Fibroblast of villous mesenchyme (primary cell): ENCODE data around the gene RASA4B. TPM values are rescaled to one million over a fixed set of nuclear protein-coding genes. Genes with fewer than 3 reads are reported as not detected.

Experiments
- DNase-seq: peaks from one replicate; pipeline ENCODE4 v3.0.0-alpha.2; 2010; ENCODE audit warnings: low read depth
- H3K4me3 ChIP-seq: 2 replicates; pipeline ENCODE4 v1.5.1; 2011; ENCODE audit warnings: low read depth, mild to moderate bottlenecking, low read length
- CTCF ChIP-seq: IDR thresholded peaks from 2 replicates; pipeline ENCODE4 v1.5.1; 2012; ENCODE audit warnings: low read depth, mild to moderate bottlenecking, low read length; ENCODE audit not compliant: insufficient read depth
- total RNA-seq: library from RNA; depleted of rRNA; stranded (reverse); fragments of >200 nt; gene quantifications from 2 replicates; pipeline ENCODE4 v1.2.3, GENCODE V29; 2012

RASA4B gene
- total RNA-seq, 1 donor, result 3.5 TPM

GRCh38 chr7:102471791-102472125 is 45.8 kb downstream of the RASA4B start:
- DNase-seq, result no peak

GRCh38 chr7:102469972-102470825 is 47.4 kb downstream of the RASA4B start:
- no peak for TF ChIP-seq CTCF
- H3K4me3 ChIP-seq, result no peak overlapping the region
- DNase-seq, result no peak

More at GRCh38 chr7:102471791-102472125, 45.8 kb downstream of the RASA4B start:
- no peak overlapping the region for H3K4me3 ChIP-seq
- TF ChIP-seq CTCF, result no peak

GRCh38 chr7:102469351-102469971 is 48.1 kb downstream of the RASA4B start:
- no peak for TF ChIP-seq CTCF
- no peak overlapping the region for H3K4me3 ChIP-seq
- no peak for DNase-seq

- H3K4me3 ChIP-seq, result no peak overlapping the region
- TF ChIP-seq CTCF, result no peak
- DNase-seq, result no peak
These were observed 48.9 kb downstream of the RASA4B start for GRCh38 chr7:102468478-102469350.

- TF ChIP-seq CTCF, result no peak
- H3K4me3 ChIP-seq, result no peak overlapping the region
- no peak for DNase-seq
These were observed 49.7 kb downstream of the RASA4B start for GRCh38 chr7:102467581-102468477.

GRCh38 chr7:102466097-102466496 is 51.5 kb downstream of the RASA4B start:
- no peak overlapping the region for H3K4me3 ChIP-seq
- DNase-seq, result no peak
- TF ChIP-seq CTCF, result no peak
